IPS-NIHi7 (cell line): ENCODE results near the gene FAM107B.

Experiments
- DNase-seq: peaks from one replicate; pipeline ENCODE4 v3.0.0; 2012; ENCODE audit warnings: mixed read lengths; ENCODE audit errors: extremely low spot score

The FAM107B gene

DNA sequence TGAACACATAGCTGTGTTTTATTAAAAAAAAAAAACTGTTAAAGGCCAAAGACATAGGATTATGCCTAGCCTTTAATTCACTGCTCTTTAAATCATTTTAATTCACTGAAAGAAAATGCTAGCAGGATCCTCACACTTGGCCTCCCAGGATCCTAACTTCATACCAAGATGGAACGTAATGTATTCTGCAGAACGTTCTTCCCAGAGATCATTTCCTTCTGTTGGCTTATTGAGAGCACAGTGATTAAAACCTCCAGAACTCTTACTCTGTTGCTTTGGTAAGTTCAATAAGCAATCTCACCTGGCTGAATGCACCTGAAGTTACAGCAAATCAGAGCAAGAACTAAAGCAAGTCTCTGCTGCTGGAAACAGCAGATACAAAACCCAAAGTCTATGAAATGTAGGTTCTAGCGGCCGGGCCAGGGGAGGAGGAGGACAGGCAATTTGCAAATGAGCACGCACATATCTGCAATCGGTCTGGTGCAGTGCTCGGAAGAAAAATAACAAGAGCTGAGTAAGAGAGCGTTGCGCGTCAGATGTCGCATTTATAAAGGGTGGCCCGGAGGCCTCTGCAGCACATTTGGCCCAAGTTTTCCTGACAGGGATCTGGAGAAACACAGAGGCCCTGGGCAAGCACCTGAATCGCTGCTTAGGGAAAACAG, 193.9 kb downstream of the FAM107B start:
- DNase-seq: no peak

DNA sequence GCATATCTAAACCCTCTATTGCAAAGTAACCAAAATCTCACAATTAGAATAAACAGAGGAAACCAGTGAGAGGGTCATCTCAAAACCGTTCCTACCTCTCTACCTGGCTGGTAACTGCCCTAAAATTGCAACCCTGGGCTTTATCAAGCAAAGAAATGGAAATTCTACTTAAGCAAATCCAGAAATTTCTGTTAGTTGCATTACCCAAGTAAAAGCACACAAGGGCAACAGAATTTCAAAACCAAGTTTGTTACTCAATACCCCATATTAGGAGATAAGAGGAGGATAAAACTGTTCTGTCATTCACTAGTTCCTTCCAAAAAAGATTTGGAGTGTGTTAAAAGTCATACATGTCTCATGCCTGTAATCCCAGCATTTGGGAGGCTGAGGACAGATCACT, 195.3 kb downstream of the FAM107B start:
- no peak for DNase-seq

DNA sequence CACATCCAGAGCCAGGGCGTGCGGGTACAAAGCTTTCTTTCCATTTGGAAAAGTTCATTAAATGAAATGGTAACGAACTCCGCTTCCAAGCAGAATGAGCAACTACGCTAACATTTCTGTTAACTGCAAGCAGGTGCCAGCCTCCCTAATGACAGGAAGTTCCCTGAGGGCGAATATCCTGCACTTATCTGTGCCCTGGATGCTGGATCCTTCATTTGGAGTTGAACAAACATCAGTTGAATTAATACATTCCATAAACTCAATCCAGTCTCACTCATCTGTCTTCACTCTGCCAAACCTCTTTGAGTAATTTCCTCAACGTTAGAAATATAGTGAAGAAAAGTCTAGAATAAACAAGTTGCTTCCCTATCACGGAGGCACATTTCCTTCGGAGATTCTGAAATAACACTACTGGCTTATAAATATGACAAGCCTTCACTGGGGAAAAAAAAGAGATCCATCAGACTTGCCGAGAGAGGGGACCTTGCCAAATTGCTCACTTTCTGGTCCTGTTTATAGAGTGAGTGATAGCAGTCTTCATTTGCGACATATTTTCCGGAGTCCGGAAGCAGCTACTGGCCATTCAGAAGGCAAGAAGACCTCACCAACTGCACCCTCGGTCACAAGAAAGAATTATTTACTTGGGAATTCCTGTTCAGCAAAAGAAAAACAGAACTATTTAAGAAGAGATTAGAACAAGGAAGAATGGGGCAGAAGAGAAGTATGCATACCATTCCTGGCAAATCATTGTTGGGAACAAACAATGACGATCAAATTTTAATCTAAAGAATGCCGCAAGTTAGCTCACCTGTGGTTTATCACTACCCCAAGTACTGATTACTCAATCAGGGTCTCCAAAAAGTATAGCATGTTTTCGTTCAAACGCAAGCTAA, 196.4 kb downstream of the FAM107B start:
- no peak for DNase-seq

DNA sequence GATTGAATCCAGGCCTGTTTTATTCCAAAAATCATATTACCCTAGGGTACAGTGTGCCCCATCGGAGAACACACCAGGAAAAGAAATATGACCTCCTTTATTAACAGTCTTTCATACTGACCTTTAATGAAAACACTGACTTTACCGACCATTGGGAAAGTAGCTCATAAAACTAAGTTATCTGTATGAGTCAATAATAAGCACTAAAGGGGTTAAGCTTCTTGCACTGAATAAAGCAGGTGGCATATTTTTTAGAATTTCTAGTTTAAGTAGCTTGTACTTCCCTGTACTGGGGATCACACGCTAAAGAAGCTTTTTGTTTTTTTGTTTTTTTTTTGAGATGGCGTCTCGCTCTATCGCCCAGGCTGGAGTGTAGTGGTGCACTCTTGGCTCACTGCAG, 199.8 kb downstream of the FAM107B start:
- DNase-seq: no peak

DNA sequence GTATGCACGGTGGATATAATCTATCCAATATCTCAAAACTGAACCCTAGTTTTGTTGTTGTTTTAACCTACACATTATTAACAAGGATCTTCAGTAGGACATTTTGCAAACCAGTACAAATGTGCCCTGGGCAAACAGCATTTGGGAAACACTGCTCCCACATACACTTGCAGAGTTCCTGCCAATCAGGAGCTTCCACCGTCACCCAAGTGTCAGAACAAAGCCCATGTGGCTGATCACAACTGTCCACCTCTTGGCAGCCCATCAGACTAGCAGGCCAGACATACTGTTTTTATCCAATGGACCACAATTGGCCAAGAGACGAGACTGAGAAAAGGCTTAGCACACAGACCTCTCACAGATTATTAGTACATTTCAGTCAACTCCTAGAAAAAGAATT, 200.4 kb downstream of the FAM107B start:
- DNase-seq: no peak

DNA sequence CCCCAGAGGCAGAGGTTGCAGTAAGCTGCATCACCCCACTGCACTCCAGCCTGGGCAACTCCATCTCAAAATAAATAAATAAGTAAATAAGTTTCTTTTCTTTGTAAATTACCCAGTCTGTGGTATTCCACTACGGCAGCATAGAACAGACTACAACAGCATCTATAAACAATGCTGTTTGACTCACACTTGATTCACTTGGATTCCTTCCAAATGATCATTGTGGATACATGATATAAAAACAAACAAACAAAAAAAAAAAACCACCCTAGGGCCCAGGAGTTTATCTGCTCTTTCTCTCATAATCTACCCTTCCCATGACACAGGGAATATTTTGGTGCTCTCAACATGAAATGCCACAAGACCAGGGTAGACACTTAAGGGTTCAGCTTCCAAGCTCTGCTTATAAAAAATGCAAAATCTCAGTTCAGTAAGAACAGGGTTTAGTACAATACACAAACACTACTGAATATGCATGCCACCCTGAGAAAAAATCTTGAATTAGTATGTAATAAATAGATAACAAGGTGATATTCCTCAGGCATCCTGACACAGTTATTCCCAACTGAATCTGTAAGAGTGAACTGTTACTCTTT, 200.9 kb downstream of the FAM107B start:
- DNase-seq: no peak

DNA sequence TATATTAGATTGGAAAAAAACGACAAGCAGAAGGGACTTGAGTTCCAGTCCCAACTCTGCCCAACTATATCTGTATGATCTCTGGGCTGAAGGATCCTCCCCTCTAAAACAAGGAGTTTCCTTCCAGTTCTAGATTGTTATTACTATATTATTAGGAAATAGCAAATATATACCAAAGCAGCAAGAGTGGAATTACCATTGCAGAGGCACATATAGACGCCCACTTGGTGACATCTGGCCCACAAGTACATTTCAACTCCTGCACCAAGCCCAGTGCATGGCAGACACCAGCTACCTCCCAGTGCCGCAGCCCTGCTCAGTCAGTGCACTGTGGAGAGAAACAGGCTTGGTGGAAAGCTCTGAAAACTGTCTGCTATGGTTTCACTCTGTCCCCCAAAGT, 201.9 kb downstream of the FAM107B start:
- no peak for DNase-seq

DNA sequence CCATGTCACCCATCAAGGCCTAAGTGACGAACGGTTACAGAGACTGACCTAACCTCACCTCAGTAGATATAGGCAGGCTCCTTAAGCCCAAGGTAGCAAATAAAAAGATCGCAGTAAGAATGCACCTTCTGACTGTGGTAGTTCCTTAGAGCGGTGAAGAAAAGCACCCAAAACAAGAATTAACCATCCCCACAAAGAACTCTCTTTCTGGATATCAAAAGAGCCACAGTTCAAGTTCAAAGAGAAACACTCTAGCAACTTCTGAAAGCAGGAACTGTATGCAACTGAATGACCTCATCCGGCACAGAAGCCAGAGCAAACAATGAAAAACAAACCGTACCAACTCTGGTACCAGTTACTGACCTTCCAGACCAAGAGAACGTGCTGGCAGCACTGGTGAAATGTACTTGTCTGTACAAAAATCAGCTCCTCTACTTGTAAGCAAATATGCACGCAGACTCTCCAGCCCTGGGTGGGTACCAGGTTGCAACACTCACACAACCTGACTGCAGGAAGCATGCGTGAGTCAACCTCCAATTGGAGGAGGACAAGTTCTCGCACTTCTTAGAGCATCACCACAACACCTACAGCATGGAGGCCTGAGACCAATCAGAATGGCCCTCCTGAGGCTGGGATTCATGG, 202.7 kb downstream of the FAM107B start:
- DNase-seq: no peak

DNA sequence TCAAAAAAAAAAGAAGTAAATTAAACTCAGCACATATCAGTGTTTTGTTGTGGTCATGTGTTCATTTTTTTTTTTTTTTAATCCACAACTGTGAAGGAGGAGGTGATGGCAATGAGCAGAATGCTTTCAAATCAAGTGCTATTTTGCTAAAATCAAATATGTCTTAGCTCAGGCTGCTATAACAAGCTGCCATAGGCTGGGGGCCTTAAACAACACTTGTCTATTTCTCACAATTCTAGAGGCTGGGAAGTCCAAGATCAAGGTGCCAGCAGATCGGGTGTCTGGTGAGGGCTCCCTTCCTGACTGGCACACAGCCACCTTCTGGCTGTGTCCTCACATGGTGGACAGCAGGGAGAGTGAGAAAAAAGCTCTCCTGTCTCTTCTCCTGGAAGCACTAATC, 203.9 kb downstream of the FAM107B start:
- DNase-seq: no peak

DNA sequence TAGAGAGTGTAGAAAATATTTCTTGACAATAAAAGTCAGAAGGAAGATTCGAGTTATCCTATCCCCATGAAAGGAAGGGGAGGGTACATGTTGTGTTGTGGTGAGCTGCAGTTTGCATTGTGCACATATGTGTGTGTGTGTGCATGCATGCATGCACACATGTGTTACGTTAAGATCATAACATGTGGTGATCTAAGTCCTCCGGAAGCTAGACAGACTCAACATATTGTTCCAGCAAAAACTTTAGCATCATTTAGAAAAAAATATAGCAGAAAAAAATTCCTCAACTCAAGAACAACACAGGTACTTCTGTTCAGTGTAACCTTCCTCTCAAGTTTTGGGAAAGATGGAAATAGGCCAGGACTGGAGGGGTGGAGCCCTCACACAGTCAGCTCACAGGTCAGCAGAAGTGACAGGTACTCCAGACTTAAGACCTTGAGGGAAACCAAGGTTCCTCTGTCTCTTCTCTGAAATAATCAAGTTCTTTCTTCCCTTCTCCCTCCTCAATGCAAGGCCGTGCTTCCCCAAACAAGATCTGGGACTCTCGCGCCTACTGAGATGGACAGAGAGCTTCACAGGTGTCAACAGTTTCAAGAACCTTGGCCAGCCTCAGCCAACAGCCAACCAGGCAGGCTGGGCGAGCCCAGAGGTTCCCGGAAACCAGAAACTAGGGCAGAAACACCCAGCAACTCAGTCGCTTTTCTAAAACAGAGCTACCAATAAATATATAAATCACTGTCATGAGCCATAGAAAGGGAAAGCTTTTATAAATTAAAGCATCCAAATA, 205.2 kb downstream of the FAM107B start:
- DNase-seq: no peak

DNA sequence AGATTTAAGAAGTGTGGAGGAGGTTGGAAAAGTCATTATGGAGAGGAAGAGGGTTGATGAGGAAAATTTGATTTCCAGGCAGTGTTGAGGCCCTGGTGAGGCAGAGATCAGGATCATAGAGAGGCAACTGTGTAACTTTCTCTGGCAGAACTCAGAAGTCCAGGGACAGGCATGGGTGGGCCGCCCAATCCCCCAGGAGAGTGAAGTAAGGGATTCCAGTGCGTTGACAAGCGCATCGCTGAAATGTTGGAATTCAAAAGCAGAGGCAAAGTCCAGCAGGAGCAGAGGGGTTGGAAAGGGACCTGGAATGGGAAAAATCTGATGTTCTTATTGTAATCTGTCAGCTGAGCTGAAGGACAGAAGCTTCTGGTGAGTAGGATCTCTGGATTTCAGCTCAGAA, 207.3 kb downstream of the FAM107B start:
- no peak for DNase-seq

DNA sequence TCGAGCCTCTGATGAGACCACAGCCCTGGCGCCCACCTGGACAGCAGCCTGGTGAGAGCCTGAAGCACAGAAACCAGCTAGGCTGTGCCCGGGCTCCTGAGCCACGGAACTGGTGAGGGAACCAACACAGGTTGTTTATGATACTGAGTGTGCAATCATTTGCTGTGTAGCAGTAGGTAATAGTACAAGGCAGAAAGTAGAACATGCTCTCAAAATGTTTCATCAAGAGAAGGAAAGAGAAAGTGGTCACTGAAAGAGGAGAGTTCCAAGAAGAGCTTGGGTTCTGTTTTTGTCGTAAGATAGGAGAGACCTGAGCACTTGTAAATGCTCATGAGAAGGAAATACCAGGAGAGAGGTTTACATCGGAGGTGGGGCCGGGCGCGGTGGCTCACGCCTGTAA, 208.2 kb downstream of the FAM107B start:
- DNase-seq: no peak

DNA sequence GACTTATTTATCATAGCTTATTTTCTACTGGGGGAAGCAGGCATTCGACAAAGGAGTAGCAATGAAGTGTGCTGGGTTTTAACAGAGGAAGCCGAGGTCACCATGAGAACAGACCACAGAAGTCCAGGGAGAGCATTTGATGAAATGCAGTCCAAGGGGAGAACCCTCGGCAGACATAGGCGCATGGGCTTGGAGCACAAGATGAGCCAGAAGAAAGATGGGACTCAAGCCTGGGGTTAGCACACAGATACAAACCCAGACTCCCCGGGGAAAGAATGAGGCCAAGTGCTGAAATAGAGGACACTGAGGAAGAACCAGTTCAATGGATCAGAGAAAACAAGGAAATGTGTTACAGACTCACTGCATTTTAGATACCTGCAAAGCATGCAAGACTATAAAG, 209.5 kb downstream of the FAM107B start:
- no peak for DNase-seq

DNA sequence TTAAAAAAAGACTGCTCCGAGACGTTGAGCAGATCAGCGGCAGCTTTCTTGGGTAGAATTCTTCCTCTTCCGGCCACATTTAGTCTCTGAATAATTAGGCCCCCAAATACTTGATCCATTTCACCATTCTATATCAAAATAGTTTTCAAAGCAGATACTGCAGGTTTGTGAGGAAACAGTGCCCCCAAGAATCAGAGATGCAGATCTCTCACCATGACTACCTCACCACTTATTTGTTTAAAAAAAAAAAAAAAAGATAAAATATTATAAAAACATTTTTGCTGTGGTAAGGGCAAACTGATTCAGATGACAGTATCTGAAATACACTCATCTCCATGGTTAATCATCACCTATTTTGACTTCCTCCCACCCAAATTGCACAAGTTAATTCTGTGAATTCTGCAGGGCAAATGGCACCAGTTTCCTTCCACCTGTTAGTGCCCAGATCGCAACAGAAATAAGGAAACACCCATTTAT, 210.4 kb downstream of the FAM107B start:
- DNase-seq: no peak

DNA sequence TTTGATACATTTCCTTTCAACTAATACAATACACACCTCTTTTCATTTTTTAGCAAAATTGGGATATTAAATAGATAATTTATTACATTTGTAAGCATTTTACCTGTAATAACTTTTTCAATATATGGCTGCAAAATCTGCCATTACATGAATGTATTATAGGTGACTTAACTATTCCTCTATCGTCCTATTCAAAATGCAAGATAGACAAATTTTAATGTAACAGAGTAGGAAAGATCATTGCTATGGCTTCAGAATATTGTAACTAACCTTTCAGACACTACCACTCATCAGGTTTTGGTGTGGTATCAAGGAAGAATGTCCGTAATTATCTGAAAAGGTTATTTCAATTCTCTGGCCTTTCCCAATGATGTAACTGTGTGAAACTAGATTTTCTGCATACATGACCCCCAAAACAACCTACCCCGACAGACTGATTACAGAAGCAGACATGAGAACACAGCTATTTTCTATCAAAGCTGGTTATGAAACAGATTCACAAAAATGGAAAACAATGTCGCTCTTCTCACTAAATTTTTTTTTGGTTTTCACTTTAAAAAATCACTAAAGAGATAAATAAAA, 211.2 kb downstream of the FAM107B start:
- no peak for DNase-seq

DNA sequence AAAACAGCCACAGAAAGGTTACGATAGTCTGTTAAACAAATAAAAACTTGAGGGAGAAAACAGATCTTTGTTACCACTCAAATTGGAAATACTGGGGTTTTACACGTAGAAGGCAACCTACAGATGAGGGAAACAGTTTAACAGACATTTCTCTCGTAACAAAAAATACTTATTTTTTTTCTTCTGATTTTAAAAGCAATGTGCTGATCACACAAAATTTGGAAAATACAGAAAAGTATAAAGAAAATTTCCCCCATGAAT, 211.7 kb downstream of the FAM107B start:
- DNase-seq: no peak

DNA sequence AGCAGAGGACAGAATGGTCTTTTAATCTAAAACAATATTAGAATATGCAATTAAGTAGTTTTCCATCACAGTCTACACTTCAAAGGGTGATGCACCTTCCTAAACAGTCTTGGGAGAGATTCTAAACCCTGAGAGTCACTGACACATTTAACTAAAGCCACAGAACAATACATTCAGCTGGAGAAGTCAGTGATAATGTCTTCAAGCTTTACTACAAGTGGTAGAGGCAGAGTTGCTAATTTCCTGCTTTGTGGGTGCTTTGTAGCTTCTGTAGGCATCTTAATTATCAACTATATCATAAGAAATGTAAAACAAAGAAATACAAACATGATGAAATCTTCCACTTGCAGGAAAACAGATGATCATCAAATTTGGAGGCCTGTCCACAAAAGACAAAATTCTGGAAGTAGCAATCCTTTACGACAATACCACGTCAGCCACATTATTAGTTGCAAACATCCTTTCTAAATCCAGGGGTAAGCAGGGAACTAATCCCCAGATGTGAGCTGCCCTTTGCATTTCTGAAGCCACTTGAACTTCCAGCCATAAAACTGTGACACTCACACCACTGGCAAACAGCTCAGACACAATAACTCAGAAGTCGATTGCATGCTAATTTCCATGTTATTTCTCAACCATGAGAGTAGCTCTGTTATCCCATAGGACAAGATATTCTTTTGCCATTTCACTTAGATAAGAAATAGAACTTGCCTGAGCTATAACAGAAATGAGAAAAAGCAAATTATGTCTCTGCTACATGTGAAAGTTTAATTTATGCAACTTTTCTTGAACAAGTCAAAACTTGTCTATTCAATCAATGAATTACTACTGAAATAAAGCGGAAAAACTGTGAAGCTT, 212.2 kb downstream of the FAM107B start:
- no peak for DNase-seq

DNA sequence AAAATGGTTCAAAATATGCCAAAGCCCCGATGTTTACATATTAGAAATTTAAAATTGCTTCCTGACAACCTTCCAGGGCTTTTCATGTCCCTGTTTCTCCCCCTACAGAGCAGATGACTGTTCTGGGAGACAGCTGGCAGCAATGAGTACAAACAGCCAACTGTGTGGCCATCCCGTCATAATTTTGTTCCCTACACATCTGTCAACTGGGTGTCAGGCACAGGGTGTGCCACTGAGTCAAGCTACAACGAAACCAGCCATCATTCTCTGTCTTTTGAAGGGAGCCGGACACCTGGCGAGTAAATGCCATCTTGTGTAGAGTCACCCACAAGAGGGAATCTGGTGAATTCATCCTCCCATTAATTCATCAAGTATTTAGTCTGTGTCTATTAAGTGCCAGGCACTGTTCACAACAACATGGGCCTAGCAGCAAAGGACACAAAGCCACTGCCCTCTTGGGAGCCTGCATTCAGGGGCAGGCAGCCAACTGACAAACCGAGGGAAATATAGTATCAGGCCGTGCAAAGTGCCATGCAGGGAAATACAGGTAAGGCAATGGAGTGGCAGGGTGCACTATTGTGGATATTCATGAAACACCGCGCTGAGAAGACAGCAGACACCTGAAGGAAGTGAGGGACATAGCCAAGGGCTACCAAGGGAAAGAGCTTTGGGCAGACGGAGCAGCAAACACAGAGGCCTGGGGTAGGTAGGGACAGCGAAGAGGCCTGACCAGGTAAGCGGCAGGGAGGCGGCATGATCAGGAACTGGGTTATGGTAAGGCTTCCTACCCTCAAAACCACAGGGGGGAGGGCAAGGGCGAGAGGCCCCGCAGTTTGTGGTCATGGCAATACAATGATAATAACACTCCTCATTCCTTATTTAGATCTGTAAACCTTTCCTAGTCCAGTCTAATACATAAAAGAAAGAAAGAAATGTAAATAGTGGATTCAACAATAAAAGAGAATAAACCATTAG, 213.6 kb downstream of the FAM107B start:
- no peak for DNase-seq

DNA sequence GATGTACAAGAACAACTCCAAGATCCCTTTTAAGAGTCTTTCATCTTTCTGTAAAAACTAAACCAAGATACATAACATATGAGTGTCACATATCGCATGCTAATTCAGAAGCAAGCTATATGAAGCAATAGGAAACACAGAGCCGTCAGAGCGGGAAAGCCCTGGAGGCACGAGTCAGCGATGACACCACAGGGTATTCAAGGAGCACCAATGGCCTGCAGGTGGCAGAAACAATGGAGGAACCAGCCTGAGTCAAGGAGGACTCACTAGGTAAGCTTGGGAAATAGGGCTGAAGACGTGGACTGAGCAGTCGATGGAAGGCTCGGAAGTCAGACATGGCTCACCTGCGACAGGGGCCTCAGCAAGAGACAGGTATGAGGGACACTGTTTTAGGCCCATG, 214.4 kb downstream of the FAM107B start:
- peak; percentile 78 for DNase-seq
